HUDEP-2 (cell line): ENCODE results near the gene PARP9.
A peak's percentile ranks its signal among the peaks of the same experiment; 100 is the strongest.
"Not testable (repeated sequence)": the region's sequence is repeated elsewhere in the genome, so short reads cannot be mapped to it uniquely, and the experiment has no call there.

Experiments
- DNase-seq, 76 experiments: peaks; one replicate each; lab custom pipeline; 2025; ENCODE audit not compliant: unreplicated experiment in 76 of 76; lab: John Stamatoyannopoulos, UW

Gene PARP9

GRCh38 chr3:122576174-122576940 is 12.3 kb upstream of the PARP9 start:
- no peak for DNase-seq

- no peak for DNase-seq
Measured at GRCh38 chr3:122572940-122573412, 8.9 kb upstream of the PARP9 start.

- DNase-seq, result no peak
Measured at GRCh38 chr3:122568755-122569154, 4.7 kb upstream of the PARP9 start.

- DNase-seq, result not testable (repeated sequence)
Measured at GRCh38 chr3:122568131-122568530, 4.0 kb upstream of the PARP9 start.

DNA sequence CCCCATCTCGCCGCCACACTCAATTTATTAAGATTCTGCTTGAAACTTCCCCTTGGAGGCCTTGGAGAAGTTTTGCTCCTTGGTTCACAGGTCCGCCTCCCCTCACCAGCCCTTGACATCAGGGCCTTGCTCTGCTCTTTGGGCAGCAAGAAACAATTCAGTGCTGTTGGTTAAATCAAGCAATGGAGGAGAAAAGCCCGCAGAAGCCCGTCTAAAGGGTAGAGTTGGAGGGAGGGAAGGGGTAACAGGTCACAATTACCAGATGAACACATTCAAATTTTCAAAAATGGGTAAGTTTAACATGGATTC is 429 bp downstream of the PARP9 start:
- peak in 3 of 76 experiments; percentile 10 to 40 (median 18) for DNase-seq

DNA sequence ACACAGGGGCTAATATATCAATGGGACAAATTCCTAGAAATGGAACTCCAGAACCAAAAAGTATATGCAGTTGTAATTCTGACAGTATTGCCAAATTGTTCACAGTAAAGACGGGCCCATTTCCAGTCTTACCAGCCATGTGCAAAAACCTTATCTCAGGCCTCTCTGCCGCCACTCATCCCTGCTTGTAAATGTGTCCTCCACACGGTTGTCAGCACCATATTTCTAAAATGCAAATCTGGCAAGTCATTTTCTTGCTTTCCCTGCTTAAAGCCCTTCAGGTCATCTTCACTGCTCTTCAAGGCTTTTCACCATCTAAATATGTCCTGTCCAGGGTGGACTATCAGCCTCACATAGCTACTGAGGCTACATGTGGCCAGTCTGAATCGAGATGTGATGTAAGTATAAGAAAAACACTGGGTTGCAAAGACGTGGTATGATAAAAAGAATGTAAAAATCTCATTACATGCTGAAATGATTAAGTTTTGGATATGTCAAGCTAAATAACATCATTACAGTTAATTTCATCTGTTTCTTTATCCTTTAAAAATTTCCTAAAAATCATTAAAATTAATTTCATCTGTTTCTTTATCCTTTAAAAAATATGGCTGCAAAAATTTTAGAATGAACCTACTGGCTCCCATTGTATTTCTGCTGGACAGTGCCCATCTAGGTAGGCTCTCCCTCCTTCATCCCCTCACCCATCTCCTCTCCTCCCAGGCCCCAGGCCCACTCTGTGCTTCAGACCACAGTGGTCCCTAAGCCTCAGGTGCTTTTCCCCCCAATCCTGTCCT is 980 bp downstream of the PARP9 start:
- peak in 3 of 76 experiments; percentile 14 to 16 (median 15) for DNase-seq

- DNase-seq, result peak in 35 of 76 experiments; percentile 2 to 66 (median 25)
Measured at GRCh38 chr3:122560680-122561079, 3.4 kb downstream of the PARP9 start.

DNA sequence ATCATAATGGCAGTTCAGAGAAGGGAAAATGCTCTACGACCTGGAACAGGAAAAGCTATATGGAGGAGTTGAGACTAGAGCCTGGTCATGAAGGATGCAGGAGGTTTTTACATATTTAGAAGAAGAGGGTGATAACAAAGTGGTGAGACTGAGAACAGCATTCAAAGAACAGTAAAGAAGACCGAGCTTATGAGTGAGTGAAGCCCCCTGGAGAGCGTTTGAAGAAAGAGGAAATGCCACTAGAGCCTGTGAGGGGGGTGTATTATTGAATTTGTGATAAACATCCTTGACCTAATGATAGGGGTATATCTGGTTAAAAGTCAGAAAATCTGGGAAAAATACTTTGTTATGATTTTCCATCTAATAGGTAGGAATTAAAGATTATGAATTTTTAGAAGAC is 4.2 kb downstream of the PARP9 start:
- DNase-seq, result no peak

DNA sequence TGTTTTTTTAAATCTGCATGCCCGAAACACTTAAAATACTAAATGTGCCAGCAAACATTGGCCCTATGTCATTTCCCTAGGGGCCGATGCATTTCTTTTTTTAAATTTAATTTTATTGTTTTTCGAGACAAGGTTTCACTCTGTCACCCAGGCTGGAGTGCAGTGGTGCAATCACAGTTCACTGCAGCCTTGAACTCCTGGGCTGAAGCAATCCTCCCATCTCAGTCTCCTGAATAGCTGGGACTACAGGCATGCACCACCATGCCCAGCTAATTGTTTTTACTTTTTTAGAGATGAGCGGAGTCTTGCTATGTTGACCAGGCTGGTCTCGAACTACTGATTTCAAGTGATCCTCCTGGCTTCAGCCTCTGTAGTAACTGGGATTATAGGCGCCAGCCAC is 5.5 kb downstream of the PARP9 start:
- no peak for DNase-seq

GRCh38 chr3:122557356-122557755 is 6.7 kb downstream of the PARP9 start:
- DNase-seq, result no peak

DNA sequence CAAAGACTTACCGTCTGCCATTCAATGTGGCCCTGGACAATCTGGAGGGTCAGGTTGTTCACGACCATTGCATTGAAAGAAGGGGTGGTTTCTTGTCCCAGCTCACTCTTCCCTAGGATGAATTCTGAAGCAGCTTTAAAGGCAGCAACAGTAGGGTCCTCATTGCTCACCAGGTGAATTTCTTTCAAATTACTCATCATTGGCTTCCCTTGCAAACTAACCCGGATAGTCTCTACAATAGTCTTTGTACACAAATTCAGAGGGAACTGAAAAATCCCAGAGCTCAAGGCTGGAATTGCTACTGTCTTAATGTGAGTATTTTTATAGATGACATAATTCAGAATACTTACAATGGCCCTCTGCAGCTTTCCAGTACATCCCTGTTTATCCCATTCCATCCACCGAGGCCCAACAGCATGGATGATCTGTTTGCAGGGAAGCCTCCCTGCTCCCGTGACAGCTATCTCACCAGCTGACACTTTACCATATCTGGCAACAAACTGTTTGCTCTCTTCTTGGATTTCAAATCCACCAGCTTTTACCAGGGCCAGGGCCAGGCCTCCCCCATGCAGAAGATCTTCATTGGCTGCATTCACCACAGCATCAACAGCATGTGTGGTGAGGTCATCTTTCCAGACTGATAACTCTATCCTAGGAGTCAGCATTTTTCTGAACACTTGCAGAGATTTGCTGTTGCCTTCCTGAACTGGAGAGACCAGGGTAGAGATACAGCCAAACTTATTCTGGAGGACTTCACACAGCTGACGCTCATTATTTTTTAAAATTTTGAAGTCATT is 8.6 kb downstream of the PARP9 start:
- DNase-seq, result no peak

- no peak for DNase-seq
Measured at GRCh38 chr3:122553171-122553570, 10.9 kb downstream of the PARP9 start.

- no peak for DNase-seq
Measured at GRCh38 chr3:122548619-122549018, 15.5 kb downstream of the PARP9 start.

- no peak for DNase-seq
Measured at GRCh38 chr3:122548076-122548475, 16.0 kb downstream of the PARP9 start.

- DNase-seq, result no peak
Measured at GRCh38 chr3:122546151-122546550, 17.9 kb downstream of the PARP9 start.

DNA sequence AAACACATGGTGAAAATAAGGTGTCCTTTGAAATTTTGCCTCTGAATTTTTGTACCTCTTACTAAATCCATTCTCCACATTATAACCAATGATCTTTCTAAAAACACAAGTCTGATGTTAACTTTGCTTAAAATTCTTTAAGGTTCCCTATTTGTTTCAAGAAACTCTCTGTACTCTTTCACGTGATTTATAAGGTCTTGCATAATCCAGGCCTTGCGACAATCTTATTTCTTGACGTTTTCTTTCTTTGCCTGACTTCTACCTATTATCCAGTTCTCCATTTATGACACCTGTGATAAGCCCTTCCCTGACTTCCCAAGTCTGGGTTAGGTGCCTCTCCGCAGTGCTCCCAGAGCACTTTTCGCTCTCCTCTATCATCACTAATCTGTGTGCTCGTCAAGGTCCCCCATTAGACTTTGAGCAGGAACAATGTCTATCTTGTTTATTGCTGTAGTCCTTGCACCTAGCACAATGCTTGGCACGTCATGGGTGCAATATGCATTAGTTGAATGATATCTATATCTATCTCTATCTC is 25.1 kb downstream of the PARP9 start:
- DNase-seq, result no peak

GRCh38 chr3:122536632-122537001 is 27.5 kb downstream of the PARP9 start:
- no peak for DNase-seq

DNA sequence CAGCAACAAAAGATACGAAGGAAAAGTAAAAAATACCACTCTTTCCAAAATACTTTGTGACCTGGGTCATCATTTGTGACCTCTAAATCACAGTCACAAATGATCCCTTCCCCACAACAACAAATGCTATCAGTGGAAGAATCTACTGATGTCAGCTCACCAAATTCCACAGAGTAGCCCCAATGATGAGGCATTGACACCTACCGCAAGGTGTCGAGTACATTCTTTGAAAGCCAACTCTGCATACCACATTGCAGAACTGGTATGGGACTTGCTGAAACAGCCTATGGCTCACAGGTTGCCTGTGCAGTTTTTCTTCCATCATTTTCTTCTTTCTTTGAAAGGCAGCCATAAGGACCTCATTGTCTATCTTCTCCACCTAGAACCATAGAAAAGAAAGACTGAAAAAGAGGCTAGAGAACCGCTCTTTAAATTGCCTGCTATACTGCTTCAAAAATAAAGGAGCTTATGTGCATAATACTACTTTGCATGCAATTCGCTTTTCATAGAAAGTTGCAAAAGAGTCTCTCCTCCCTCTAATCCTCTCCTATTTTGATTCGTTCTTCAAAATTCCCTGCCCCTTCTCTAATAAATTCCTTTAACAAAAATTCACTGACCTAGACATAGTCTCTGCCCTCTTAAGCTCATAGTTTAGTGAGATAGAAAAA is 28.0 kb downstream of the PARP9 start:
- no peak for DNase-seq

GRCh38 chr3:122533931-122534334 is 30.2 kb downstream of the PARP9 start:
- DNase-seq, result peak in 22 of 76 experiments; percentile 2 to 62 (median 19)

GRCh38 chr3:122533480-122533879 is 30.6 kb downstream of the PARP9 start:
- no peak for DNase-seq
